HG02884 (cell line): ENCODE data around the gene MRTFA.

Source experiments
- ATAC-seq: cut with Tn5 transposase; IDR thresholded peaks from one replicate; pipeline ENCODE4 v1.9.1; 2021; ENCODE audit warnings: mild to moderate bottlenecking, moderate library complexity; ENCODE audit not compliant: unreplicated experiment

MRTFA gene

DNA sequence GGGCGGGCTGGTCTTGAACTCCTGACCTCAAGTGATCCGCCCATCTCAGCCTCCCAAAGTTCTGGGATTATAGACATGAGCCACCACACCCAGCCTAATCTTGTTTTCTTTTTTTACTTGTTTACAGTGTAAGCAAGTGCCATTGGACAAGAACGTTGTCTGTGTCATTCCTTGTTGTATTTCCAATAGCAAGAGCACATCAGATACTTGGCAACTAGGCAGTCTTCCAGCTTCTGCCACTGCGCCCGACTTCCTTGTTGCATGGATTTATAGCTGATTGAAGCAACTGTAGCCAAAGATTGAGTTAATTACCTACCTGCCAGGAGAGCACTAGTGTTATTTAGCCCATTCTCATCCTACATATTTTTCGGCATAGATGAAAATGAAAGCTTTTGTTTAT is 269.2 kb downstream of the MRTFA start:
- no peak for ATAC-seq

DNA sequence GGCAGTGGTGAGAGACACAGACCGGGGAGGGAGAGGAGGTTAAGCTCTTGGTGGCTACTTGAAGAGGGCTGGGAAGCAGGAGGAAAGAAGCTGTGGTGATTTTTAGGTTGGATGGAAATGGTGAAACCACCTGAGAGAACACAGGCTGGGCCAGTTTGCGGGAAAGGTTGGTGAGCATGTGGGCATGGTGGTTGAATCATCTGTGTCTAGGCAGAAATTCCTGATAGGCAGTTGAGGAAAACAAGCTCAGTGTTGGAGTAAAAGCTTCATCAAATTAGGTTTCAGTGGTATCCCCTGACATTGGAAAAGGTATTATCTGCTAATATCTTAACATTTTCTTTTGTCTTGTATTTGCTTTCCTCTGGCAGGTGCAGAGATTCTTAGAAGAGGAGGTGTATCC is 270.5 kb downstream of the MRTFA start:
- ATAC-seq, result no peak

DNA sequence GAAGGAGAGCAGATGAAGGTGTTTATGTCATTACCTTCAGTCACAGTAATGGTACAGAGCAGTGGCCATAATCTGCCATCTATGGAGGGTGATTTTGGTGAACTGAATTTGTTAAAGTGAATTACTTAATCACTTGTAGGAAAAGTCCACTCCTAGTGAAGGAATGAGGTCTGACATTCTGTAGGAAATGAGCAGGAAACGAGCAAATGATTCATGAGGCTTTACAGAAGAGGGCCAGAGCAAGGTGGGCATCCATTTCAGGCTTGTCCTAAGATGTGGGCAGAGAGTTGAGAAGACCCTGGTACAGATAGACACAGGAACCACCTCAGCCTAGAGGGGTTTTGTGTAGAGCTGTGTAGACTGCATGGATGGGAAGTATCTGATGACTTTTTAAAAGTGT is 272.1 kb downstream of the MRTFA start:
- no peak for ATAC-seq

DNA sequence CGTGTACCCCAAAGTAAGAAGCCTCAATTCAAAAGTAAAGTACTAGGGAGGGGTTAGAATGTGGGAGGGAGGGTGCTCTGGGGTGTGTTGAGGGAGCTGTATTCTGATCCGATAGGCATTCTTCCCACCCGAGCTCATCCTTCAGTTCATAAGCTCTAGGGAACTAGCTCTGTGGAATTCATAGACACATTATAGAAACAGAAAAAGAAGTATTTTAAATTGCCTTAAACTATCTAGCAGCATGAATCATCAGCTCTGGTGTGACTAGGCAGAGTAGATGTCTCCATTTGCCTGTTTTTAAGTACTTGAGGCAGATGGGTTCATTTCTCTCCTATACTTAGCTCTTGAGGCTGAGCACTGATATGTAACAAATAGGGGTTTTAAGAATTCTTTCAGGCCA is 273.5 kb downstream of the MRTFA start:
- ATAC-seq, result no peak

DNA sequence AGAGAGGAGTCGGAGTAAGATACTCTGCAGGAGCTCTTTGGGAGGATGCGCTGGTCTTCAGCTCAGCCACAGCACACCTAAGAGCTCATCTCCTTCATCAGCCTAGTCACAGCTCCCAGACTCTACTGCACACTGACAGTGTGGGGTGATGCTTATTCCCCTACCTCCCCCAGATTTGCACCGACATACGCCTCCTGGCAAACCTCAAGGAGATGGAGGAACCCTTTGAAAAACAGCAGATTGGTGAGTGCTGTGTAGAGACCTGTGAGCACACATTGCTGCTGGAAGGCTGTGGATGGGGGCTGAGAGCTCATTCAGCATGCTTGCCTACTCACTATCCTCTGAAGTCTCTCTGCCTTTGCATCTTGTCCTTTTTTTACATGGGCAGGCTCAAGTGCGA is 275.4 kb downstream of the MRTFA start:
- ATAC-seq, result no peak
